Natural killer cell (primary cell): ENCODE results near the gene CYP11A1. TPM values are rescaled to one million over a fixed set of nuclear protein-coding genes. Genes with fewer than 3 reads are reported as not detected.

ENCODE experiments used
- ATAC-seq, 3 donors: fragments of 150-1000 bp in 2 of 3; fragments of 200-7000 bp in 1 of 3; cut with Tn5 transposase; 1 replicate in 1 of 3; 2 replicates in 2 of 3; pipeline ENCODE4 v1.10.0; 2021; ENCODE audit warnings: mild to moderate bottlenecking in 2 of 3, moderate library complexity in 2 of 3
- DNase-seq, 2 donors: peaks; one replicate each; pipeline versions ENCODE4 v3.0.0 to v3.0.0-alpha.2; 2013 to 2021; ENCODE audit warnings: mixed read lengths in 1 of 2
- H3K27ac ChIP-seq: one replicate; pipeline ENCODE4 v1.5.1; 2013; ENCODE audit warnings: mild to moderate bottlenecking, low read length
- H3K27me3 ChIP-seq: one replicate; pipeline ENCODE4 v1.6.1; 2013; ENCODE audit warnings: low read length; ENCODE audit not compliant: control insufficient read depth, insufficient read depth
- H3K36me3 ChIP-seq: one replicate; pipeline ENCODE4 v1.6.1; 2013; ENCODE audit warnings: low read length; ENCODE audit not compliant: control insufficient read depth, insufficient read depth
- H3K4me1 ChIP-seq: one replicate; pipeline ENCODE4 v1.6.1; 2013; ENCODE audit warnings: low read length; ENCODE audit not compliant: control insufficient read depth, insufficient read depth
- H3K4me3 ChIP-seq: one replicate; pipeline ENCODE4 v1.5.1; 2013; ENCODE audit warnings: low read length
- H3K9me3 ChIP-seq: one replicate; pipeline ENCODE4 v1.6.1; 2013; ENCODE audit warnings: low read length; ENCODE audit not compliant: control insufficient read depth, insufficient read depth
- H3K27ac Mint-ChIP-seq, 2 donors: one replicate each; pipeline ENCODE4 v1.8.0; 2022; ENCODE audit warnings: mild to moderate bottlenecking in 2 of 2, mixed read lengths in 2 of 2, moderate library complexity in 1 of 2
- H3K27me3 Mint-ChIP-seq, 2 donors: one replicate each; pipeline ENCODE4 v1.8.0; 2022; ENCODE audit warnings: low read depth in 2 of 2, mixed read lengths in 2 of 2
- H3K36me3 Mint-ChIP-seq: one replicate; pipeline ENCODE4 v1.8.0; 2022; ENCODE audit warnings: mixed read lengths
- H3K4me1 Mint-ChIP-seq, 2 donors: one replicate each; pipeline ENCODE4 v1.8.0; 2022; ENCODE audit warnings: mixed read lengths in 2 of 2
- H3K4me3 Mint-ChIP-seq: one replicate; pipeline ENCODE4 v1.8.0; 2022; ENCODE audit warnings: mild to moderate bottlenecking, moderate library complexity, mixed read lengths
- H3K9me3 Mint-ChIP-seq, 2 donors: one replicate each; pipeline ENCODE4 v1.8.0; 2022; ENCODE audit warnings: mixed read lengths in 2 of 2
- CTCF ChIP-seq: fragments of 200-600 bp; IDR thresholded peaks from one replicate; pipeline ENCODE4 v1.8.0; 2022; ENCODE audit warnings: antibody characterized with exemption
- WGBS: methylation state at CpG from one replicate; pipeline ENCODE4 v1.1.7; 2013; ENCODE audit warnings: missing lambda C conversion rate; ENCODE audit not compliant: insufficient coverage; 5-methylcytosine and 5-hydroxymethylcytosine counted together
- intact Hi-C: fragments of 100-400 bp; cut with micrococcal nuclease; formaldehyde crosslinking; loops from one replicate; pipeline ENCODE4 v1.14.2; 2022
- total RNA-seq, 4 donors: library from RNA; stranded (reverse); fragments of 120-200 nt in 1 of 4; gene quantifications; one replicate each; pipeline versions ENCODE4 v1.2.3 to v1.2.4, GENCODE V29; 2013 to 2022

CYP11A1 gene
- total RNA-seq, 3 donors from 2014 or later (not counting 1 experiment from before 2014, with no cell fraction given): 5.1 TPM; not detected in 2

- H3K4me1 Mint-ChIP-seq: peaks cover 5 to 15% of the 10 kb centered on the region in 2 donors
- H3K4me3 Mint-ChIP-seq: no peak overlapping the region
- H3K27ac Mint-ChIP-seq: no peak overlapping the region
These were observed 46.8 kb downstream of the CYP11A1 start for GRCh38 chr15:74320352-74321247.

GRCh38 chr15:74319596-74320351 is 47.7 kb downstream of the CYP11A1 start:
- Histone ChIP-seq H3K27me3 (no peaks in the 10 kb centered on the region), H3K36me3 (no peaks in the 10 kb centered on the region), H3K9me3 (no peaks in the 10 kb centered on the region), H3K4me1 (peaks cover 41% of the 10 kb centered on the region), H3K4me3 (no peak overlapping the region), H3K27ac (no peak overlapping the region)
- ATAC-seq: no peak
- H3K4me3 Mint-ChIP-seq: no peak overlapping the region
- DNase-seq: peak in 1 of 2 donors; percentile 13
- intact Hi-C loops: loop anchor here (5.0 kb wide), 1 partner anchor 347 kb away; no protein-coding TSS in a partner anchor
- peaks cover 13 to 24% of the 10 kb centered on the region in 2 donors for H3K4me1 Mint-ChIP-seq
- no peaks in the 10 kb centered on the region for H3K36me3 Mint-ChIP-seq
- H3K9me3 Mint-ChIP-seq: no peaks in the 10 kb centered on the region
- H3K27me3 Mint-ChIP-seq: no peaks in the 10 kb centered on the region
- TF ChIP-seq CTCF: no peak
- 51% methylated on average over 8 of the region's 8 CpGs for WGBS
- no peak overlapping the region for H3K27ac Mint-ChIP-seq

More at GRCh38 chr15:74320352-74321247, 46.8 kb downstream of the CYP11A1 start:
- Histone ChIP-seq H3K9me3 (no peaks in the 10 kb centered on the region), H3K4me3 (no peak overlapping the region), H3K27me3 (no peaks in the 10 kb centered on the region), H3K36me3 (no peaks in the 10 kb centered on the region), H3K27ac (no peak overlapping the region), H3K4me1 (peaks cover 32% of the 10 kb centered on the region)
- DNase-seq: peak in 1 of 2 donors; percentile 49
- Mint-ChIP-seq H3K36me3 (no peaks in the 10 kb centered on the region), H3K9me3 (no peaks in the 10 kb centered on the region), H3K27me3 (peaks cover 0 to 5% of the 10 kb centered on the region in 2 donors)
- ATAC-seq: no peak
- WGBS: 76% methylated on average over 8 of the region's 10 CpGs
- intact Hi-C loops: loop anchor here (5.0 kb wide), 1 partner anchor 348 kb away; no protein-coding TSS in a partner anchor
- TF ChIP-seq CTCF: no peak

DNA sequence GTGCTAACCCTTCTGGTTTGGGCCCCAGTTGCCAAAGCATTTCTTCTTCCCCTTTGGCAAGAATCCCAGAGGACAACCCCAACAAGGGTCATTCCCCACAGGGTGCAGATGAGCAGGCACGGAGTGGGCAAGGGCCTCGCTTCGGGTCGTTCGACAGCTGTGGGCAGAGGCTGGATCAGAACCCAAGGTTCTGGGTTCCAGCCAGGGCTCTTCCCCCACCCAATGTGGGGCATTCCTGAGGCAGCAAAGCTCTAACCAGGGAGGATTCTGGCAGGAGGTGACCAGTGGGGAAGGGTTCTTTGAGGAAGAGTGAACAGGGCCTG is 48.3 kb downstream of the CYP11A1 start:
- Mint-ChIP-seq H3K9me3 (no peaks in the 10 kb centered on the region), H3K36me3 (no peaks in the 10 kb centered on the region), H3K27me3 (no peaks in the 10 kb centered on the region), H3K4me1 (peaks cover 15 to 28% of the 10 kb centered on the region in 2 donors), H3K27ac (no peak overlapping the region), H3K4me3 (no peak overlapping the region)
- Histone ChIP-seq H3K27me3 (no peaks in the 10 kb centered on the region), H3K9me3 (no peaks in the 10 kb centered on the region), H3K4me1 (peaks cover 47% of the 10 kb centered on the region), H3K36me3 (no peaks in the 10 kb centered on the region), H3K4me3 (no peak overlapping the region), H3K27ac (no peak overlapping the region)
- 95% methylated on average over 5 of the region's 5 CpGs for WGBS
- ATAC-seq: no peak
- intact Hi-C loops: no loop called here
- no peak for TF ChIP-seq CTCF
- no peak for DNase-seq
